SW 1271 (cell line): ENCODE data around the gene CDK11B.
"Not testable (repeated sequence)": the region's sequence is repeated elsewhere in the genome, so short reads cannot be mapped to it uniquely, and the experiment has no call there.

Experiments used
- DNase-seq, 2 experiments: peaks; one replicate each; lab custom pipeline; 2025; lab: John Stamatoyannopoulos, UW

The CDK11B gene

DNA sequence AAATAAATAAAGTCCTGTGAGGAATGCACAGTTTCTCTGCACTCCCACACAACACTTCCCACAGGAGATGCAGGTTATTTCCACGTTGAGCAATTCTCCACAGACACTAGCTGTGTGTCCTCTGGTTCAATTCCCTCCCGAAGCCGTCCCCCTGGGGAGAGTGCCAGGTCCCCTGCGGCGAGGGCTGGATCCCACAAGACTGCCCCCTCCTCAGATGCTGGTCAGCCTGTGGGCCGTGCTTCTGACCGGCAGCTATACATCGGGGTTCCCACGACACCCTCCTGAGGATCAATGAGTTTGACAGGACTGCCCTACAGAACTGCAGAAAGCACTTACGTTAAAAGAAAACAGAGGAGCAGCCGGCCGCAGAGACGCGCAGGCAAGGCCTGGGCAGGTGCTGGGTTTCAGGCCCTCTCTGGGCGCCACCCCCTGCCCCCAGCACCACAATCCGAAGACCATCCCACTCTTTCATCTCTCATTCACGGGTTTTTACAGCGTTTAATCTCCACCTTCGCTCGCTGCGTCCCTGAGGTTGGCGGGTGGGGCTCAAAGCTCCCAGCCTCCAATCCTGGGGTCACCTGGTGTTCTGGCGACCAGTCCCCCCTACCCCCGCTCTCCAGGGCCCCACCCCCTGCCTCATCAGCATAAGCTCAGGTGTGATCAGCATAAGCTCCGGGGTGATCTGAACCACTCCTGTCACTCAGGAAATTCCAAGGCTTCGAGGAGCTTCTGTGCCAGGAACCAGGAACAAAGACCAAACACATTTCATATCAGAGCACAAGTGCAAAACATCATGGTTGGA lies 24.5 kb upstream of the CDK11B start:
- DNase-seq, result no peak

DNA sequence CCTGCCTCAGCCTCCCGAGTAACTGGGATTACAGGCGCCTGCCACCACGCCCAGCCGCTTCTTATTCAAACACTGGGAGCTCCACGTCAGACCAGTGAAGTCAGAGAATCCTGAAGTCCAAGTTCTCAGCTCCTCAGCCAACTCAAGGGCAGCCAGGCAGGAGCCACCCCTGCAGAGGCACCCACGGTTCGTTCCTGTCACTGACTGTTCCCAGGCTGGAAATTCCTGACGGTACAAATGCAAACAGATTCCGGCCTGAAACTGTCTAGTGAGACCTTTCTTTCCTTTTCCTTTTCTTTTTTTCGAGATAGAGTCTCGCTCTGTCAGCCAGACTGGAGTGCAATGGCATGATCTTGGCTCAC lies 22.1 kb upstream of the CDK11B start:
- no peak for DNase-seq

- DNase-seq, result no peak
These were observed 21.5 kb upstream of the CDK11B start for GRCh38 chr1:1680031-1680911.

- DNase-seq, result no peak
These were observed 20.0 kb upstream of the CDK11B start for GRCh38 chr1:1678581-1679380.

GRCh38 chr1:1677718-1678580 lies 19.1 kb upstream of the CDK11B start:
- no peak for DNase-seq

DNA sequence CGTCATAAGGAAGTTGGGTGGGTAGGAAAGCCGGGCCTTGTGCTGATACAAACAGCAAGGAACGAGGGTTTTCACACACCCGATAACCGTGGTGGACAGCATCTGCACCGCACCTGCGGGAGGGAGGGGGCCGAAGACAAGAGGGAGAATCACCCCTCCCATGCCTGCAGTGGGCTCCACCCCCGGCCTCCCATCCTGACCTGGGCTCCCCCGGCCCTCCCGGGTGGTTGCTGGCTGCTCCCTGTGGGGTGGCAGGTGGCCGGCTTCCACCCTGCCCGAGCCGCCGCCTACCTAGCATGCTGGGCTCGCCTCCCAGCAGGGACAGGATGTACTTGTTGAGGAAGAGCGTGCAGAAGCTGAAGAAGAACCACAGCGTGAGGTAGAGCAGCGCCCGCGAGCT lies 17.3 kb upstream of the CDK11B start:
- not testable (repeated sequence) for DNase-seq

- DNase-seq, result not testable (repeated sequence)
These were observed 16.4 kb upstream of the CDK11B start for GRCh38 chr1:1675218-1675617.

DNA sequence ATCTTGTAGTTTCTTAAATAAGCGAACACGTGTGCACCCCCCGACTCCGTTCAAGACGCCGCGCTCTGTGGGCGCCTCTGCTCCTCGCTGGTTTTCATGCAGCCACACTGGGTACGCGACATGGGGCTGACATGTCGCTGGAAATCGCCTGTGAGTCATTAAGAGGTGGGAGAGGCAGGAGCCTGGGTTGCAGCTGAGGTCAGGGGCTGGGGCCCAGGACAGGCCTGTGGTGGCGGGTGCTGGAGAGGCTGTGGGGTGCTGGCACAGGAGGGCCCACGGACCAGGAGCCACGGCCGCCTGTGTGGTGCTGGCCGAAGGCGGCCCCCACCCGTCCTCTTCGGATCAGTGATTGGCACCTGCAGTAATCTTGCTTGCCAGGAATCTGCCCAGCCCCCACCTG lies 16.0 kb upstream of the CDK11B start:
- DNase-seq, result not testable (repeated sequence)

- no peak for DNase-seq
These were observed 13.6 kb upstream of the CDK11B start for GRCh38 chr1:1672181-1672965.

DNA sequence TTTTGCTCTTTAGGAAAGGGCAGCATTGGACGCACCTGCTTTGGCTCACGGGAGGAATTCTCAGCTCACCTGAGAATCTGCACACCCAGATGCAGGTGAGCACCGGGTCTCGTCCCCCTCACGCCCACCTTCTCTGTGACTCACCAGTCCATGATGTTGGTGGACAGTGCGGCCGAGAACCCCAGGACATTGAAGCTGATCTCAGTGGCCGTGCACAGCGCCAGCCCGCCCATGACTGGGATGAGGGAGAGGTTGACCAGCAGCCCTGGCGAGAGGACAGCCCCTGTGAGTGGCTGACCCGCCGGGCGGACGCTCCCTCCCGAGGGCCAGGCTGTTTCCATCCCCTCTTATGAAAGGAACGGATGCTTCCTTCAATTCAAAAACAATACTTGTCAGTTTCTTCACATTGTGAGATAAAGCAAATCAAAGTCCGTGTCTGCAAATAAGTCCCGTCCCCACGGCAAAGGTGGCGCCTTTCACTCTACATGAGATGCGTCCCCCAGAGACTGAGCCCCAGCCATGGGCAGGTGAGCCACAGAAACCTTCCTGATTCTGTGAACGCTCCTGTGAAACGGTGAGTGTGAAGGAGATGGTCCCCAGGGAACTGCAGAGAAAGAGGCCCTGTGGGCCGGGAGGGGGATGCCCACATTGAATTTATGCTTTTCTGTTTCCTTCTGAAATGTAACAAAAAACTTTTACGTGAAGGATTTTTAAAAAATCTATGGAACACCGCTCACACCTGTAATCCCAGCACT lies 12.7 kb upstream of the CDK11B start:
- DNase-seq, result no peak

DNA sequence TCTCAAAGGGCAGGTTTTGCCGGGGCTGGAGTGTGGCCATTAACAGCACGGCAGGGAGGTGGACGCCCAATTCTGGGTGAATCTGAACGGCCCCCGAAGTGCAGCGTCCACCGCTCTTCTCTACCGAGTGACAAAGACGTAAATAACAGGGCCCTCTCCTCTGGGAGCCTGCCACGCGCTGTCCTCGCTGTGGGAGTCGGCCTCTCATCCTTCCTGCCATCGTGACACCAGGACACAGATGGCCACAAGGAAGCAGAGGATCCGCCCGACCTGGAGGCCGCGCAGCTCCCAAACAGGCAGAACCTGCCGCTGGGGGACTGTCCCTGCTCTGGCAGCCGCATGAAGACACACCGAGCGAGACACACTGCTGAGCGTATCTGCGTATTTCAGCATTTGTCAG lies 12.1 kb upstream of the CDK11B start:
- DNase-seq, result no peak

DNA sequence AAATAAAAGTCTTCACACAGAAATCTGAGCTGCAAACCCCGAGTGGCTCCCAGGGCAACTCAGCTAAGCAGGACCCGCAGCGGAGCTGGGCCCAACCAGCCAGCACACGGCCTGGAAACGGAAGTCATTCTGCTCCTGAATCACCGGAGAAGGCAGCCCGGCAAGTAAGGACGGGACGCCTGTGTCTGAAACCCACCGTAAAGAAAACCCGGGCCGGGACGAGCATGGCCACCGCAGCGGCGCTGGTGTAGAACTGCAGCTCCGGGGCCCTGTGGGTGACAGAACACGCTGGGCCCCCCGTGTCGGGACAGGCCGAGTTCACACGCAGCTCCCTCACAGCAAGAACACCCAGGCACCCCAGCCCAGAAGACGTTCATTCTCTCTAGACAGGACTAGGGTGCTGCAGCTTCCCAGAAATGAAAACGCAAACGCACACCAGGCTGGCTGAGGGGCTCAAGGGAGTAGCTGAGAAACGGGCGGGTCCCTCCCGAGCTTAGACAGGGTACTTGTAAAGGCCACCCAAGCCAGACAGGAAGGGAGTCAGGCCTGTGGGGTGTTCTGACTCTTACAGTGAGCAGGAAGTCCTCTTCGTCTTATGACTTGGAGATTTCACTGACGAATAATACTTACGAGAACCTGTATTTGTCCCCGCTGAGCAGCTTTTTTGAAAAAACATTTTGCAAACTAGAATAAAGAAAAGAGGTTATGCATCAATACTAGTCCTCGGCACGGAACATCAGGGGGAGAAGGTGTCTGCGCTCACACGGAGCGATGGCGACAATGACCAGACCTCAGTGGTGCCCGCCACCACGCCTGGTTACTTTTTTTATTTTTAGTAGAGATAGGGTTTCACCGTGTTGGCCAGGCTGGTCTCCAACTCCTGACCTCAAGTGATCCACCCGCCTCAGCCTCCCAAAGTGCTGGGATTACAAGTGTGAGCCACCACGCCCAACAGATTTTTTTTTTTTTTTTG lies 10.9 kb upstream of the CDK11B start:
- DNase-seq, result no peak

DNA sequence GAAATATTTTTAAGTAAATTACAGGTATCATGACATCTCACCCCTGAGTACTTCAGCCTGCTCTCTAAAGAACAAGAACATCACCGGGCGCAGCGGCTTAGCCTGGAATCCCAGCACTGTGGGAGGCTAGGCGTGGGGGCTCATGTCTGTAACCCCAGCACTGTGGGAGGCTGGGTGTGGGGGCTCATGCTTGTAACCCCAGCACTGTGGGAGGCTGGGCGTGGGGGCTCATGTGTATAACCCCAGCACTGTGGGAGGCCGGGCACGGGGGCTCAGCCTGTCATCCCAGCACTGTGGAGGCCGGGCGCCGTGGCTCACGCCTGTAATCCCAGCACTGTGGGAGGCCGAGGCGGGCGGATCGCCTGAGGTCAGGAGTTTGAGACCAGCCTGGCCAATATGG lies 7.7 kb upstream of the CDK11B start:
- no peak for DNase-seq

- DNase-seq, result no peak
These were observed 7.0 kb upstream of the CDK11B start for GRCh38 chr1:1665815-1666251.

- DNase-seq, result no peak
These were observed 6.4 kb upstream of the CDK11B start for GRCh38 chr1:1664941-1665814.

GRCh38 chr1:1664318-1664717 lies 5.5 kb upstream of the CDK11B start:
- not testable (repeated sequence) for DNase-seq

DNA sequence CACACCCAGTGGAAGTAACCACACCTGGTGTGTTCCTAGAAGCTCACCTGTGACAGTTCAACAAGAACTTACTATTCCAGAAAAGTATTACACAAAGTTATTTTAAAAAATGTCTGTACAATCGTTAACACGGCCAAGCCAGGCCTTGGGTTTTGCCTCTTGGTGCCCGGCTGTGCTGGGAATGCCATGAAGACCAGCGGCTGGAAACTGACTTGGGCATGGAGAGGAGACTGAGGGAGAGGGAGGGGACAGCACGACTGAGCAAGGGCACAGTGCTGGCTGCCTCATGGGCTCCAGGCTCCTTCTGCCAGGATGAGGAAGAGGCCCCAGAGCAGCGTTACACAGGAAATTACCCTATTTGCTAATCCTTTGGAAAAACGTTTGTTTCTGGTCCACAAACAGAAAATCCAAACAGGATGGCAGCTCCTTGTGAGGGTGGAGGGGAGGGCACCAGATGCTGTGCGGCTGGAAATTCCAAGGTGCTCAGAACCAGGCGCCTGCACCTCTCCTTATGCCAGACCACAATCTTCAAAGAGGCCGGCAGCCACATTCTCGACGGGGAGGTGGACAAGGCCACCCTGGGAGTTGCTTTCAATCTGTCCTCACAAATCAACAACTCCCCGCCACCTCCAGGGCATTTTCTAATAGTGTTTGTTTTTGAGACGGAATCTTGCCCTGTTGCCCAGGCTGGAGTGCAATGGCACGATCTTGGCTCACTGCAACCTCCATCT lies 4.2 kb upstream of the CDK11B start:
- DNase-seq, result not testable (repeated sequence)
